HepG2 (cell line): Measurements from ENCODE around the gene C1orf159. TPM values are rescaled to one million over a fixed set of nuclear protein-coding genes. Genes with fewer than 3 reads are reported as not detected.

ENCODE experiments used
- ATF2 ChIP-seq: sonication (generic); formaldehyde crosslinking; IDR thresholded peaks from 2 replicates; pipeline ENCODE4 v1.4.0; 2020; ENCODE audit warnings: missing genetic modification reagents
- CCDC6 ChIP-seq: sonication (generic); formaldehyde crosslinking; IDR thresholded peaks from 2 replicates; pipeline ENCODE4 v1.8.1; 2022; ENCODE audit warnings: mild to moderate bottlenecking, missing genetic modification reagents, moderate library complexity
- JUND ChIP-seq: sonication (generic); formaldehyde crosslinking; IDR thresholded peaks from 2 replicates; pipeline ENCODE4 v1.8.0; 2022; ENCODE audit warnings: mild to moderate bottlenecking, missing genetic modification reagents
- MLLT10 ChIP-seq: sonication (generic); formaldehyde crosslinking; IDR thresholded peaks from 2 replicates; pipeline ENCODE4 v1.4.0; 2020; ENCODE audit warnings: missing genetic modification reagents
- NFIB ChIP-seq: sonication (generic); formaldehyde crosslinking; IDR thresholded peaks from 2 replicates; pipeline ENCODE4 v1.9.0; 2021; ENCODE audit warnings: missing genetic modification reagents, mild to moderate bottlenecking, borderline replicate concordance
- SMYD3 ChIP-seq: sonication (generic); formaldehyde crosslinking; IDR thresholded peaks from 2 replicates; pipeline ENCODE4 v1.8.1; 2023; ENCODE audit warnings: mild to moderate bottlenecking, missing genetic modification reagents
- SNAPC2 ChIP-seq: sonication (generic); formaldehyde crosslinking; IDR thresholded peaks from 2 replicates; pipeline ENCODE4 v1.8.1; 2022; ENCODE audit warnings: mild to moderate bottlenecking, missing genetic modification reagents
- SRF ChIP-seq: IDR thresholded peaks from 2 replicates; pipeline ENCODE4 v1.6.1; 2011; ENCODE audit warnings: mild to moderate bottlenecking, low read depth, low read length, moderate library complexity
- TARDBP ChIP-seq: sonication (generic); formaldehyde crosslinking; IDR thresholded peaks from 2 replicates; pipeline ENCODE4 v1.8.0; 2022; ENCODE audit warnings: mild to moderate bottlenecking, missing genetic modification reagents
- TOE1 ChIP-seq: sonication (generic); formaldehyde crosslinking; IDR thresholded peaks from 2 replicates; pipeline ENCODE4 v1.4.0; 2020; ENCODE audit warnings: mild to moderate bottlenecking, missing genetic modification reagents
- ZFYVE20 ChIP-seq: sonication (generic); formaldehyde crosslinking; IDR thresholded peaks from 2 replicates; pipeline ENCODE4 v1.8.0; 2023; ENCODE audit warnings: low read depth, mild to moderate bottlenecking, moderate library complexity, missing genetic modification reagents, borderline replicate concordance
- ZNF180 ChIP-seq: sonication (generic); formaldehyde crosslinking; IDR thresholded peaks from 2 replicates; pipeline ENCODE4 v1.4.0; 2020; ENCODE audit warnings: low read depth, missing genetic modification reagents, borderline replicate concordance
- ZNF263 ChIP-seq: sonication (generic); formaldehyde crosslinking; IDR thresholded peaks from 2 replicates; pipeline ENCODE4 v1.4.0; 2020; ENCODE audit warnings: missing genetic modification reagents
- ZNF34 ChIP-seq: sonication (generic); formaldehyde crosslinking; IDR thresholded peaks from 2 replicates; pipeline ENCODE4 v1.4.0; 2020; ENCODE audit warnings: mild to moderate bottlenecking, missing genetic modification reagents, borderline replicate concordance
- ZNF451 ChIP-seq: sonication (generic); formaldehyde crosslinking; IDR thresholded peaks from 2 replicates; pipeline ENCODE4 v1.5.0; 2020; ENCODE audit warnings: mild to moderate bottlenecking, missing genetic modification reagents
- ZNF530 ChIP-seq: sonication (generic); formaldehyde crosslinking; IDR thresholded peaks from 2 replicates; pipeline ENCODE4 v1.5.0; 2020; ENCODE audit warnings: low read depth, mild to moderate bottlenecking, missing genetic modification reagents
- ZNF614 ChIP-seq: IDR thresholded peaks from 2 replicates; pipeline ENCODE4 v1.6.1; 2018; ENCODE audit warnings: missing biosample characterization, missing genetic modification reagents, inconsistent platforms, borderline replicate concordance
- ZNF652 ChIP-seq: IDR thresholded peaks from 2 replicates; pipeline ENCODE4 v1.6.1; 2016; ENCODE audit warnings: low read depth, borderline replicate concordance
- ZNF788 ChIP-seq: sonication (generic); formaldehyde crosslinking; IDR thresholded peaks from 2 replicates; pipeline ENCODE4 v1.5.0; 2020; ENCODE audit warnings: mild to moderate bottlenecking, missing genetic modification reagents, borderline replicate concordance
- ZNF879 ChIP-seq: sonication (generic); formaldehyde crosslinking; IDR thresholded peaks from 2 replicates; pipeline ENCODE4 v1.8.1; 2023; ENCODE audit warnings: missing genetic modification reagents
- polyA plus RNA-seq, 8 experiments: library from polyadenylated mRNA; depleted of rRNA in 3 of 8; stranded (reverse) in 7 of 8; unstranded in 1 of 8; fragments of >200 nt; fragmentation: Illumina TruSeq in 4 of 8; extraction: Trizol in 4 of 8; gene quantifications; 2 replicates each; pipeline versions ENCODE4 v1.2.1 to v1.2.3, GENCODE V29; 2011 to 2016; ENCODE audit warnings: low read depth in 4 of 8, missing spikeins in 1 of 8, mixed read lengths in 1 of 8; ENCODE audit not compliant: insufficient read depth in 1 of 8
- total RNA-seq, 5 experiments: library from RNA; depleted of rRNA; stranded (reverse); fragments of >200 nt; fragmentation: Illumina TruSeq; extraction: Trizol; gene quantifications; 2 replicates each; pipeline ENCODE4 v1.2.3, GENCODE V29; 2016; ENCODE audit warnings: low read depth in 1 of 5
- TF ChIP-seq, protein P1 (sequence below): IDR thresholded peaks from 2 replicates; pipeline ENCODE4 v1.6.1; 2016; ENCODE audit warnings: missing compliant biosample characterization, missing genetic modification reagents, borderline replicate concordance
- TF ChIP-seq, protein P2 (sequence below): sonication (generic); formaldehyde crosslinking; conservative IDR thresholded peaks from 2 replicates; pipeline ENCODE4 v1.4.0; 2020; ENCODE audit warnings: missing genetic modification reagents
- TF ChIP-seq, protein P3 (sequence below): sonication (generic); IDR thresholded peaks from 2 replicates; pipeline ENCODE4 v1.6.1; 2016; ENCODE audit warnings: low read depth, borderline replicate concordance

Gene C1orf159
- total and polyA plus RNA-seq, 2 of the 13 experiments (the other 11 are each of a cell fraction or from before 2014, with no cell fraction given) = 3.8 to 6.7 TPM

DNA sequence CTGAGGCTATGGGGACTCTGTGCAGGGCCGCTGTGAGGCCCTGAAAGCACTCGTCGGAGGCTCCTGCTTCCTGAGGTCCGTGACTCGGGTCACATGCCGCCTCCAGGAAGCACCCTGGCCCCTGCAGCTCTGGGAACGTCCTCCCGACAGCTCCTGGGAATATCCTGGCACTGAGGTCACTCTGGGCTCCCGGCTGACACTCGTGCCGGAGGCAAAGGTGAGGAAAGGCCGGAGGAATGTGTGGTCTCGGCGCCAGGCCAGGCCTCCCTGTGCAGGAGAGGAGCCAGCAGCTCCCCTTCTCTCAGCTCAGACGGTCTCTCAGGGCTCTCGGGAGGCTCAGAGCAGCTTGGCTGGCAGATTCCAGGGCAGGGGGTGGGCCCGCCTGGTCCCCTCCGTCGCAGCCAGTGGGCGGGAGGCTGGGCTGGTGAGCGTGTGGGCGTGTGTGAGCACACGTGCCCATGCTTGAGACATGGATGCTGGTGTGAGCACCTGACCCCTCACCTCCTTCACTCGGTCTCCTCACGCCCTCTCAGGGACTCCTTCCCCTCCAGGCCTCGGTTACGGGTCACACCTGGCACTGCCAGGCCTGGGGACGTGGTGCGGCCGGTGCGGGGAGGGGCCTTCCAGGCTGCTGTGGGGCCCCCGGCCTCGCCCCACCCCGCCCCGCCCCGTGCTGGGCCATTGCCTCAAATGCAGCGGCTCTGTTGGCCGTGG lies 36.3 kb downstream of the C1orf159 start (continued):
- TF ChIP-seq ZFYVE20 (CRISPR knock-in tag) (no peak), NFIB (0 out of 2 replicates have a peak, but pooled peaks have one; percentile 44), ZNF180 (CRISPR knock-in tag) (no peak), ZNF788 (CRISPR knock-in tag) (peak; percentile 59), CCDC6 (no peak), ZNF263 (peak; percentile 86), SRF (no peak), TOE1 (CRISPR knock-in tag) (no peak), ZNF34 (CRISPR knock-in tag) (no peak), JUND (no peak), ZNF614 (CRISPR knock-in tag) (peak; percentile 60; the same call in 1 of the 2 replicates), ZNF530 (CRISPR knock-in tag) (no peak), ZNF652 (CRISPR knock-in tag) (no peak), ZNF879 (CRISPR knock-in tag) (no peak), TARDBP (CRISPR knock-in tag) (peak; percentile 42; the same call in 1 of the 2 replicates), SNAPC2 (CRISPR knock-in tag) (no peak), ZNF451 (CRISPR knock-in tag) (peak; percentile 42; the same call in 1 of the 2 replicates), MLLT10 (no peak), SMYD3 (CRISPR knock-in tag) (no peak), ATF2 (CRISPR knock-in tag) (0 out of 2 replicates have a peak, but pooled peaks have one; percentile 53)
- TF ChIP-seq, protein P1, sequence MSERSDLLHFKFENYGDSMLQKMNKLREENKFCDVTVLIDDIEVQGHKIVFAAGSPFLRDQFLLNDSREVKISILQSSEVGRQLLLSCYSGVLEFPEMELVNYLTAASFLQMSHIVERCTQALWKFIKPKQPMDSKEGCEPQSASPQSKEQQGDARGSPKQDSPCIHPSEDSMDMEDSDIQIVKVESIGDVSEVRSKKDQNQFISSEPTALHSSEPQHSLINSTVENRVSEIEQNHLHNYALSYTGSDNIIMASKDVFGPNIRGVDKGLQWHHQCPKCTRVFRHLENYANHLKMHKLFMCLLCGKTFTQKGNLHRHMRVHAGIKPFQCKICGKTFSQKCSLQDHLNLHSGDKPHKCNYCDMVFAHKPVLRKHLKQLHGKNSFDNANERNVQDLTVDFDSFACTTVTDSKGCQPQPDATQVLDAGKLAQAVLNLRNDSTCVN (CRISPR knock-in tag) = 0 out of 2 replicates have a peak, but pooled peaks have one; percentile 50
- TF ChIP-seq, protein P2, sequence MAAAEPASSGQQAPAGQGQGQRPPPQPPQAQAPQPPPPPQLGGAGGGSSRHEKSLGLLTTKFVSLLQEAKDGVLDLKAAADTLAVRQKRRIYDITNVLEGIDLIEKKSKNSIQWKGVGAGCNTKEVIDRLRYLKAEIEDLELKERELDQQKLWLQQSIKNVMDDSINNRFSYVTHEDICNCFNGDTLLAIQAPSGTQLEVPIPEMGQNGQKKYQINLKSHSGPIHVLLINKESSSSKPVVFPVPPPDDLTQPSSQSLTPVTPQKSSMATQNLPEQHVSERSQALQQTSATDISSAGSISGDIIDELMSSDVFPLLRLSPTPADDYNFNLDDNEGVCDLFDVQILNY = no peak
- TF ChIP-seq, protein P3, sequence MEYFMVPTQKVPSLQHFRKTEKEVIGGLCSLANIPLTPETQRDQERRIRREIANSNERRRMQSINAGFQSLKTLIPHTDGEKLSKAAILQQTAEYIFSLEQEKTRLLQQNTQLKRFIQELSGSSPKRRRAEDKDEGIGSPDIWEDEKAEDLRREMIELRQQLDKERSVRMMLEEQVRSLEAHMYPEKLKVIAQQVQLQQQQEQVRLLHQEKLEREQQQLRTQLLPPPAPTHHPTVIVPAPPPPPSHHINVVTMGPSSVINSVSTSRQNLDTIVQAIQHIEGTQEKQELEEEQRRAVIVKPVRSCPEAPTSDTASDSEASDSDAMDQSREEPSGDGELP = no peak
